ENCODE data around the gene SPECC1.

DNA sequence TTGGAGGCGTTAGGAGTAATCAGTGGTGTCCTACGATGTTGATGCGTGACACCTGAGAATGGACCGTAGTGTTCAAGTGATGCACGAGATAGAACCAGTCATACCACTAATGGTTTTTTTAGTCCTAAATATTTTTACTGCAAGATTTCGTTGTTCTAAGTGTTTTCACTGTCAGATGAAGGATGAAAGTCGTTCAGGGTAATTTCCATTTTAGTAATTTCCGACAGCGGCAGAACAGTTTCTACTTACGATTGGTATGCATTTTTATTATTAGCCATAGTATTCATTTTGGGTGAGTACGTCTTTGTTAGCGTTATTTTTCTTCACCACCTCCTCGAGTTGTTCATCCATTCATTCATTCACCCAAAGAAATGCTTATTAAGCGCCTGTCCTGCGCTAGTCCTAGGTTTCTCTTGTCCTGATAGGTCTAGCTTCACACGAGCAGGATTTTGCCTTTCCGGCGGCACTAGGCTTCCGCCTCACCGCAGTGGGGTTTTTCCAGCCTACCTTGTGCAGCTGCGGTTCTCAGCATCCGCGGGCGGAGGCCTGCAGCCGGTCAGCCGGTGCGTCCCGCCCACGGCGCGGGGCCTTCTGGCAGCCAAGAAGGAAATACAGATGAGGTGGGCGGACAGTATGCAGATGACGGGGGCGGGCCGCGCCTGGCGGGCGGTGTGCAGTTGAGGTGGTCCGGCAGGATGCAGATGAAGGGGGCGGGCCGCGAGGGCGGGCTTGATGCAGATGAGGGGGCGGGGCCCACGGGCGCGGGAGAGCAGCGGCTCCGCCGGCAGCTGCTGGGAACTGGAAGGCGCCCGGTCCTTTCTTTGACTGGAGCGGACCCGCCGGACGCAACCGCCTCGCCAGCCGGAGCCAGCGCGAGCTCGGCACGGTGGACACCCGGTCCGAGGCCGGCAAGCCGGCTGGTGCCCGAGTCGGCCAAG, 146.4 kb downstream of the SPECC1 start:
- TF ChIP-seq, protein P1, sequence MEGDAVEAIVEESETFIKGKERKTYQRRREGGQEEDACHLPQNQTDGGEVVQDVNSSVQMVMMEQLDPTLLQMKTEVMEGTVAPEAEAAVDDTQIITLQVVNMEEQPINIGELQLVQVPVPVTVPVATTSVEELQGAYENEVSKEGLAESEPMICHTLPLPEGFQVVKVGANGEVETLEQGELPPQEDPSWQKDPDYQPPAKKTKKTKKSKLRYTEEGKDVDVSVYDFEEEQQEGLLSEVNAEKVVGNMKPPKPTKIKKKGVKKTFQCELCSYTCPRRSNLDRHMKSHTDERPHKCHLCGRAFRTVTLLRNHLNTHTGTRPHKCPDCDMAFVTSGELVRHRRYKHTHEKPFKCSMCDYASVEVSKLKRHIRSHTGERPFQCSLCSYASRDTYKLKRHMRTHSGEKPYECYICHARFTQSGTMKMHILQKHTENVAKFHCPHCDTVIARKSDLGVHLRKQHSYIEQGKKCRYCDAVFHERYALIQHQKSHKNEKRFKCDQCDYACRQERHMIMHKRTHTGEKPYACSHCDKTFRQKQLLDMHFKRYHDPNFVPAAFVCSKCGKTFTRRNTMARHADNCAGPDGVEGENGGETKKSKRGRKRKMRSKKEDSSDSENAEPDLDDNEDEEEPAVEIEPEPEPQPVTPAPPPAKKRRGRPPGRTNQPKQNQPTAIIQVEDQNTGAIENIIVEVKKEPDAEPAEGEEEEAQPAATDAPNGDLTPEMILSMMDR (IDR thresholded peaks at IDR 0.05; ENCODE audit: insufficient read depth, low read depth, low read length), result no peak
- TF ChIP-seq EZH2 (IDR thresholded peaks at IDR 0.05; ENCODE audit: insufficient read depth, low read length), result no peak

All from astrocyte (in vitro differentiated cells and primary cell).